ENCODE results near the gene ANKLE2.

ANKLE2 gene

GRCh38 chr12:132711080-132711843 lies 50.4 kb downstream of the ANKLE2 start:
- H3F3A ChIP-seq (ENCODE audit: insufficient read depth) = peaks cover 23% of the 10 kb centered on the region
- no peak overlapping the region for H2AFZ ChIP-seq (ENCODE audit: low read depth, low read length, severe bottlenecking)
- peak overlapping the region; percentile 94 for H3K4me2 ChIP-seq (ENCODE audit: low read depth, low read length, poor library complexity, severe bottlenecking)
- H3K27ac ChIP-seq (ENCODE audit: low read depth, low read length) = peak overlapping the region; percentile 77
- H3K36me3 ChIP-seq (ENCODE audit: low read length) = no peaks in the 10 kb centered on the region
- TF ChIP-seq CTCF (IDR thresholded peaks at IDR 0.05; ENCODE audit: insufficient read depth, low read length, poor library complexity, severe bottlenecking) (no peak), EZH2phosphoT487 (conservative IDR thresholded peaks at IDR 0.05; ENCODE audit: low read length) (no peak)
- no peaks in the 10 kb centered on the region for H3K9me2 ChIP-seq (replicated peaks; ENCODE audit: insufficient read depth, low read length)
- H3K9me3 ChIP-seq (ENCODE audit: insufficient read depth, low read length) = no peaks in the 10 kb centered on the region
- peak overlapping the region; percentile 88 for H3K9ac ChIP-seq (ENCODE audit: low read length)
- H3K27me3 ChIP-seq (ENCODE audit: low read length) = no peaks in the 10 kb centered on the region
- peaks cover 54% of the 10 kb centered on the region for H3K79me2 ChIP-seq (ENCODE audit: insufficient read depth, low read length)
- no peaks in the 10 kb centered on the region for H4K20me1 ChIP-seq (ENCODE audit: low read depth, low read length)
- H3K4me3 ChIP-seq (ENCODE audit: insufficient read depth, low read length, poor library complexity, severe bottlenecking) = peak overlapping the region; percentile 97

GRCh38 chr12:132710405-132711079 lies 51.1 kb downstream of the ANKLE2 start, which contains the start of gene PGAM5:
Gene PGAM5, plus strand, starts transcription at chr12:132710842. Its CDS starts 35 bp downstream, at chr12:132710877.
- peak within 1 kb of the TSS; percentile 97 for H3K4me3 ChIP-seq (ENCODE audit: insufficient read depth, low read length, poor library complexity, severe bottlenecking)
- no peaks in the 10 kb centered on the region for H4K20me1 ChIP-seq (ENCODE audit: low read depth, low read length)
- no peaks in the 10 kb centered on the region for H3K9me2 ChIP-seq (replicated peaks; ENCODE audit: insufficient read depth, low read length)
- H3K36me3 ChIP-seq (ENCODE audit: low read length) = no peaks in the 10 kb centered on the region
- no peaks in the 10 kb centered on the region for H3K27me3 ChIP-seq (ENCODE audit: low read length)
- H2AFZ ChIP-seq (ENCODE audit: low read depth, low read length, severe bottlenecking) = peak within 1 kb of the TSS; percentile 75
- H3K4me2 ChIP-seq (ENCODE audit: low read depth, low read length, poor library complexity, severe bottlenecking) = peak within 1 kb of the TSS; percentile 94
- TF ChIP-seq EZH2phosphoT487 (conservative IDR thresholded peaks at IDR 0.05; ENCODE audit: low read length) (no peak), CTCF (IDR thresholded peaks at IDR 0.05; ENCODE audit: insufficient read depth, low read length, poor library complexity, severe bottlenecking) (no peak)
- peak within 1 kb of the TSS; percentile 77 for H3K27ac ChIP-seq (ENCODE audit: low read depth, low read length)
- peak within 1 kb of the TSS; percentile 88 for H3K9ac ChIP-seq (ENCODE audit: low read length)
- peaks cover 23% of the 10 kb centered on the region for H3F3A ChIP-seq (ENCODE audit: insufficient read depth)
- peaks cover 54% of the 10 kb centered on the region for H3K79me2 ChIP-seq (ENCODE audit: insufficient read depth, low read length)
- H3K9me3 ChIP-seq (ENCODE audit: insufficient read depth, low read length) = no peaks in the 10 kb centered on the region

- Histone ChIP-seq H3K79me2 (ENCODE audit: insufficient read depth, low read length) (peaks cover 53% of the 10 kb centered on the region), H3K9me3 (ENCODE audit: insufficient read depth, low read length) (no peaks in the 10 kb centered on the region)
These were observed 51.6 kb downstream of the ANKLE2 start for GRCh38 chr12:132710043-132710404.

More at GRCh38 chr12:132710043-132710404, 51.6 kb downstream of the ANKLE2 start:
- Histone ChIP-seq H3K27me3 (ENCODE audit: low read length) (no peaks in the 10 kb centered on the region), H3F3A (ENCODE audit: insufficient read depth) (peaks cover 23% of the 10 kb centered on the region), H3K4me3 (ENCODE audit: insufficient read depth, low read length, poor library complexity, severe bottlenecking) (peak overlapping the region; percentile 97), H3K9ac (ENCODE audit: low read length) (peak overlapping the region; percentile 88), H3K9me2 (replicated peaks; ENCODE audit: insufficient read depth, low read length) (no peaks in the 10 kb centered on the region), H3K36me3 (ENCODE audit: low read length) (no peaks in the 10 kb centered on the region), H3K27ac (ENCODE audit: low read depth, low read length) (peak overlapping the region; percentile 77), H3K4me2 (ENCODE audit: low read depth, low read length, poor library complexity, severe bottlenecking) (peak overlapping the region; percentile 91), H2AFZ (ENCODE audit: low read depth, low read length, severe bottlenecking) (peak overlapping the region; percentile 75), H4K20me1 (ENCODE audit: low read depth, low read length) (no peaks in the 10 kb centered on the region)
- TF ChIP-seq EZH2phosphoT487 (conservative IDR thresholded peaks at IDR 0.05; ENCODE audit: low read length) (no peak), CTCF (IDR thresholded peaks at IDR 0.05; ENCODE audit: insufficient read depth, low read length, poor library complexity, severe bottlenecking) (no peak)

Data from SU-DHL-6 (cell line).